Measurements from ENCODE around the gene SLC12A9.
A peak's percentile ranks its signal among the peaks of the same experiment; 100 is the strongest.

SLC12A9 gene

DNA sequence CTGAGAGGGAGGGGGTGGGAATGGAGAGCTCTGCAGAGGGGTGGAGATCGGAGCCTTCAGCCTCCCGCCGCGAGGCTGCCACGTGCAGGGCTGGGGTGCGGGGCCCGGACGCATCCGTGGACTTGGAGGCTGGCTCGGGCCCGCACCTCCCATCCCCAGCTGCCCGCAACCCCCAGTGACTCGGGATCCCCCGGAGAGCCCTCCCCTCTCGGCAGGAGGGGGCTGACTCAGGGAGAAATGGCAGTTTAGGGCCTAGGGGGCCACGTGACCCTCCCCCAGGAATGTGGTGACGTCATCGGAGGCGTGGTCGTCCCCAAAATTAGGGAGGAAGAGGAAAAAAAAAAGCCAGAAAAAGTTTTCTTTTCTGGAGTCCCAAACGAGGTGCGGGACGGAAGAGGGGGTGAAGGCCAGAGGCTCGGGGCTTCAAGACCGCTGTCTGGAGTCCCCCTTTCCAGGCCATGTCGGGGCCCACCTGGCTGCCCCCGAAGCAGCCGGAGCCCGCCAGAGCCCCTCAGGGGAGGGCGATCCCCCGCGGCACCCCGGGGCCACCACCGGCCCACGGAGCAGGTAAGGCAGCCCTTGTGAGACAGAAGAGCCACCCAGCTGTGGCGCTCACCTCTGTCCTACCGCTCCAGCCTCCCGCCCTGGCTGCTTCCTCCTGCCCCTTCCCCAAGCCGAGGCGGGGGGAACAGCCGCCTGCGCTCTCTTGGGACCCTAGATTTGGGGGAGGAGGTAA lies 14.7 kb downstream of the SLC12A9 start, which contains the start of gene TRIP6 (continued):
- TF ChIP-seq ZNF596 (tag by site-specific recombination; IDR thresholded peaks at IDR 0.05): 0 out of 2 replicates have a peak, but pooled peaks have one; percentile 39
- TF ChIP-seq, protein P1, sequence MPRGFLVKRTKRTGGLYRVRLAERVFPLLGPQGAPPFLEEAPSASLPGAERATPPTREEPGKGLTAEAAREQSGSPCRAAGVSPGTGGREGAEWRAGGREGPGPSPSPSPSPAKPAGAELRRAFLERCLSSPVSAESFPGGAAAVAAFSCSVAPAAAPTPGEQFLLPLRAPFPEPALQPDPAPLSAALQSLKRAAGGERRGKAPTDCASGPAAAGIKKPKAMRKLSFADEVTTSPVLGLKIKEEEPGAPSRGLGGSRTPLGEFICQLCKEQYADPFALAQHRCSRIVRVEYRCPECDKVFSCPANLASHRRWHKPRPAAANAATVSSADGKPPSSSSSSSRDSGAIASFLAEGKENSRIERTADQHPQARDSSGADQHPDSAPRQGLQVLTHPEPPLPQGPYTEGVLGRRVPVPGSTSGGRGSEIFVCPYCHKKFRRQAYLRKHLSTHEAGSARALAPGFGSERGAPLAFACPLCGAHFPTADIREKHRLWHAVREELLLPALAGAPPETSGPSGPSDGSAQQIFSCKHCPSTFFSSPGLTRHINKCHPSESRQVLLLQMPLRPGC (tag by site-specific recombination; IDR thresholded peaks at IDR 0.05): peak; percentile 96
- TF ChIP-seq ZNF23 (tag by site-specific recombination; IDR thresholded peaks at IDR 0.05; ENCODE audit: borderline replicate concordance): no peak
- TF ChIP-seq ZNF549 (tag by site-specific recombination; IDR thresholded peaks at IDR 0.05): no peak
- TF ChIP-seq, protein P2, sequence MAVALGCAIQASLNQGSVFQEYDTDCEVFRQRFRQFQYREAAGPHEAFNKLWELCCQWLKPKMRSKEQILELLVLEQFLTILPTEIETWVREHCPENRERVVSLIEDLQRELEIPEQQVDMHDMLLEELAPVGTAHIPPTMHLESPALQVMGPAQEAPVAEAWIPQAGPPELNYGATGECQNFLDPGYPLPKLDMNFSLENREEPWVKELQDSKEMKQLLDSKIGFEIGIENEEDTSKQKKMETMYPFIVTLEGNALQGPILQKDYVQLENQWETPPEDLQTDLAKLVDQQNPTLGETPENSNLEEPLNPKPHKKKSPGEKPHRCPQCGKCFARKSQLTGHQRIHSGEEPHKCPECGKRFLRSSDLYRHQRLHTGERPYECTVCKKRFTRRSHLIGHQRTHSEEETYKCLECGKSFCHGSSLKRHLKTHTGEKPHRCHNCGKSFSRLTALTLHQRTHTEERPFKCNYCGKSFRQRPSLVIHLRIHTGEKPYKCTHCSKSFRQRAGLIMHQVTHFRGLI (tag by site-specific recombination; IDR thresholded peaks at IDR 0.05): peak; percentile 31; the same call in 1 of the 2 replicates
- TF ChIP-seq, protein P3, sequence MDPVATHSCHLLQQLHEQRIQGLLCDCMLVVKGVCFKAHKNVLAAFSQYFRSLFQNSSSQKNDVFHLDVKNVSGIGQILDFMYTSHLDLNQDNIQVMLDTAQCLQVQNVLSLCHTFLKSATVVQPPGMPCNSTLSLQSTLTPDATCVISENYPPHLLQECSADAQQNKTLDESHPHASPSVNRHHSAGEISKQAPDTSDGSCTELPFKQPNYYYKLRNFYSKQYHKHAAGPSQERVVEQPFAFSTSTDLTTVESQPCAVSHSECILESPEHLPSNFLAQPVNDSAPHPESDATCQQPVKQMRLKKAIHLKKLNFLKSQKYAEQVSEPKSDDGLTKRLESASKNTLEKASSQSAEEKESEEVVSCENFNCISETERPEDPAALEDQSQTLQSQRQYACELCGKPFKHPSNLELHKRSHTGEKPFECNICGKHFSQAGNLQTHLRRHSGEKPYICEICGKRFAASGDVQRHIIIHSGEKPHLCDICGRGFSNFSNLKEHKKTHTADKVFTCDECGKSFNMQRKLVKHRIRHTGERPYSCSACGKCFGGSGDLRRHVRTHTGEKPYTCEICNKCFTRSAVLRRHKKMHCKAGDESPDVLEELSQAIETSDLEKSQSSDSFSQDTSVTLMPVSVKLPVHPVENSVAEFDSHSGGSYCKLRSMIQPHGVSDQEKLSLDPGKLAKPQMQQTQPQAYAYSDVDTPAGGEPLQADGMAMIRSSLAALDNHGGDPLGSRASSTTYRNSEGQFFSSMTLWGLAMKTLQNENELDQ (tag by site-specific recombination; IDR thresholded peaks at IDR 0.05; ENCODE audit: low read depth): no peak
- TF ChIP-seq, protein P4, sequence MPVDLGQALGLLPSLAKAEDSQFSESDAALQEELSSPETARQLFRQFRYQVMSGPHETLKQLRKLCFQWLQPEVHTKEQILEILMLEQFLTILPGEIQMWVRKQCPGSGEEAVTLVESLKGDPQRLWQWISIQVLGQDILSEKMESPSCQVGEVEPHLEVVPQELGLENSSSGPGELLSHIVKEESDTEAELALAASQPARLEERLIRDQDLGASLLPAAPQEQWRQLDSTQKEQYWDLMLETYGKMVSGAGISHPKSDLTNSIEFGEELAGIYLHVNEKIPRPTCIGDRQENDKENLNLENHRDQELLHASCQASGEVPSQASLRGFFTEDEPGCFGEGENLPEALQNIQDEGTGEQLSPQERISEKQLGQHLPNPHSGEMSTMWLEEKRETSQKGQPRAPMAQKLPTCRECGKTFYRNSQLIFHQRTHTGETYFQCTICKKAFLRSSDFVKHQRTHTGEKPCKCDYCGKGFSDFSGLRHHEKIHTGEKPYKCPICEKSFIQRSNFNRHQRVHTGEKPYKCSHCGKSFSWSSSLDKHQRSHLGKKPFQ (tag by site-specific recombination; IDR thresholded peaks at IDR 0.05): 0 out of 2 replicates have a peak, but pooled peaks have one; percentile 29
- no peak for TF ChIP-seq MYNN (tag by site-specific recombination; IDR thresholded peaks at IDR 0.05; ENCODE audit: borderline replicate concordance)
- TF ChIP-seq, protein P5, sequence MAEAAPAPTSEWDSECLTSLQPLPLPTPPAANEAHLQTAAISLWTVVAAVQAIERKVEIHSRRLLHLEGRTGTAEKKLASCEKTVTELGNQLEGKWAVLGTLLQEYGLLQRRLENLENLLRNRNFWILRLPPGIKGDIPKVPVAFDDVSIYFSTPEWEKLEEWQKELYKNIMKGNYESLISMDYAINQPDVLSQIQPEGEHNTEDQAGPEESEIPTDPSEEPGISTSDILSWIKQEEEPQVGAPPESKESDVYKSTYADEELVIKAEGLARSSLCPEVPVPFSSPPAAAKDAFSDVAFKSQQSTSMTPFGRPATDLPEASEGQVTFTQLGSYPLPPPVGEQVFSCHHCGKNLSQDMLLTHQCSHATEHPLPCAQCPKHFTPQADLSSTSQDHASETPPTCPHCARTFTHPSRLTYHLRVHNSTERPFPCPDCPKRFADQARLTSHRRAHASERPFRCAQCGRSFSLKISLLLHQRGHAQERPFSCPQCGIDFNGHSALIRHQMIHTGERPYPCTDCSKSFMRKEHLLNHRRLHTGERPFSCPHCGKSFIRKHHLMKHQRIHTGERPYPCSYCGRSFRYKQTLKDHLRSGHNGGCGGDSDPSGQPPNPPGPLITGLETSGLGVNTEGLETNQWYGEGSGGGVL (tag by site-specific recombination; IDR thresholded peaks at IDR 0.05): peak; percentile 95
- TF ChIP-seq, protein P6, sequence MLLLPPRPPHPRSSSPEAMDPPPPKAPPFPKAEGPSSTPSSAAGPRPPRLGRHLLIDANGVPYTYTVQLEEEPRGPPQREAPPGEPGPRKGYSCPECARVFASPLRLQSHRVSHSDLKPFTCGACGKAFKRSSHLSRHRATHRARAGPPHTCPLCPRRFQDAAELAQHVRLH (tag by site-specific recombination; IDR thresholded peaks at IDR 0.05): 0 out of 2 replicates have a peak, but pooled peaks have one; percentile 11
- TF ChIP-seq, protein P7, sequence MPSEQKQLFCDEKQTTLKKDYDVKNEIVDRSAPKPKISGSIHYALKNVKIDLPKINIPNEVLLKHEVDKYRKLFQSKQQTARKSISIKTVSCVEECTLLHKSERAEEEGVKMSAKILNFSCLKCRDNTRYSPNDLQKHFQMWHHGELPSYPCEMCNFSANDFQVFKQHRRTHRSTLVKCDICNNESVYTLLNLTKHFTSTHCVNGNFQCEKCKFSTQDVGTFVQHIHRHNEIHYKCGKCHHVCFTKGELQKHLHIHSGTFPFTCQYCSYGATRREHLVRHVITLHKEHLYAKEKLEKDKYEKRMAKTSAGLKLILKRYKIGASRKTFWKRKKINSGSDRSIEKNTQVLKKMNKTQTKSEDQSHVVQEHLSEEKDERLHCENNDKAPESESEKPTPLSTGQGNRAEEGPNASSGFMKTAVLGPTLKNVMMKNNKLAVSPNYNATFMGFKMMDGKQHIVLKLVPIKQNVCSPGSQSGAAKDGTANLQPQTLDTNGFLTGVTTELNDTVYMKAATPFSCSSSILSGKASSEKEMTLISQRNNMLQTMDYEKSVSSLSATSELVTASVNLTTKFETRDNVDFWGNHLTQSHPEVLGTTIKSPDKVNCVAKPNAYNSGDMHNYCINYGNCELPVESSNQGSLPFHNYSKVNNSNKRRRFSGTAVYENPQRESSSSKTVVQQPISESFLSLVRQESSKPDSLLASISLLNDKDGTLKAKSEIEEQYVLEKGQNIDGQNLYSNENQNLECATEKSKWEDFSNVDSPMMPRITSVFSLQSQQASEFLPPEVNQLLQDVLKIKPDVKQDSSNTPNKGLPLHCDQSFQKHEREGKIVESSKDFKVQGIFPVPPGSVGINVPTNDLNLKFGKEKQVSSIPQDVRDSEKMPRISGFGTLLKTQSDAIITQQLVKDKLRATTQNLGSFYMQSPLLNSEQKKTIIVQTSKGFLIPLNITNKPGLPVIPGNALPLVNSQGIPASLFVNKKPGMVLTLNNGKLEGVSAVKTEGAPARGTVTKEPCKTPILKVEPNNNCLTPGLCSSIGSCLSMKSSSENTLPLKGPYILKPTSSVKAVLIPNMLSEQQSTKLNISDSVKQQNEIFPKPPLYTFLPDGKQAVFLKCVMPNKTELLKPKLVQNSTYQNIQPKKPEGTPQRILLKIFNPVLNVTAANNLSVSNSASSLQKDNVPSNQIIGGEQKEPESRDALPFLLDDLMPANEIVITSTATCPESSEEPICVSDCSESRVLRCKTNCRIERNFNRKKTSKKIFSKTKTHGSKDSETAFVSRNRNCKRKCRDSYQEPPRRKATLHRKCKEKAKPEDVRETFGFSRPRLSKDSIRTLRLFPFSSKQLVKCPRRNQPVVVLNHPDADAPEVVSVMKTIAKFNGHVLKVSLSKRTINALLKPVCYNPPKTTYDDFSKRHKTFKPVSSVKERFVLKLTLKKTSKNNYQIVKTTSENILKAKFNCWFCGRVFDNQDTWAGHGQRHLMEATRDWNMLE (tag by site-specific recombination; conservative IDR thresholded peaks at IDR 0.05; ENCODE audit: low read depth): peak; percentile 48; the same call in 1 of the 2 replicates
- TF ChIP-seq GLIS1 (tag by site-specific recombination; IDR thresholded peaks at IDR 0.05): peak; percentile 100
- TF ChIP-seq, protein P8, sequence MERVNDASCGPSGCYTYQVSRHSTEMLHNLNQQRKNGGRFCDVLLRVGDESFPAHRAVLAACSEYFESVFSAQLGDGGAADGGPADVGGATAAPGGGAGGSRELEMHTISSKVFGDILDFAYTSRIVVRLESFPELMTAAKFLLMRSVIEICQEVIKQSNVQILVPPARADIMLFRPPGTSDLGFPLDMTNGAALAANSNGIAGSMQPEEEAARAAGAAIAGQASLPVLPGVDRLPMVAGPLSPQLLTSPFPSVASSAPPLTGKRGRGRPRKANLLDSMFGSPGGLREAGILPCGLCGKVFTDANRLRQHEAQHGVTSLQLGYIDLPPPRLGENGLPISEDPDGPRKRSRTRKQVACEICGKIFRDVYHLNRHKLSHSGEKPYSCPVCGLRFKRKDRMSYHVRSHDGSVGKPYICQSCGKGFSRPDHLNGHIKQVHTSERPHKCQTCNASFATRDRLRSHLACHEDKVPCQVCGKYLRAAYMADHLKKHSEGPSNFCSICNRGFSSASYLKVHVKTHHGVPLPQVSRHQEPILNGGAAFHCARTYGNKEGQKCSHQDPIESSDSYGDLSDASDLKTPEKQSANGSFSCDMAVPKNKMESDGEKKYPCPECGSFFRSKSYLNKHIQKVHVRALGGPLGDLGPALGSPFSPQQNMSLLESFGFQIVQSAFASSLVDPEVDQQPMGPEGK (tag by site-specific recombination; IDR thresholded peaks at IDR 0.05): peak; percentile 99
- TF ChIP-seq ZBTB8A (tag by site-specific recombination; IDR thresholded peaks at IDR 0.05): peak; percentile 77
- TF ChIP-seq, protein P9, sequence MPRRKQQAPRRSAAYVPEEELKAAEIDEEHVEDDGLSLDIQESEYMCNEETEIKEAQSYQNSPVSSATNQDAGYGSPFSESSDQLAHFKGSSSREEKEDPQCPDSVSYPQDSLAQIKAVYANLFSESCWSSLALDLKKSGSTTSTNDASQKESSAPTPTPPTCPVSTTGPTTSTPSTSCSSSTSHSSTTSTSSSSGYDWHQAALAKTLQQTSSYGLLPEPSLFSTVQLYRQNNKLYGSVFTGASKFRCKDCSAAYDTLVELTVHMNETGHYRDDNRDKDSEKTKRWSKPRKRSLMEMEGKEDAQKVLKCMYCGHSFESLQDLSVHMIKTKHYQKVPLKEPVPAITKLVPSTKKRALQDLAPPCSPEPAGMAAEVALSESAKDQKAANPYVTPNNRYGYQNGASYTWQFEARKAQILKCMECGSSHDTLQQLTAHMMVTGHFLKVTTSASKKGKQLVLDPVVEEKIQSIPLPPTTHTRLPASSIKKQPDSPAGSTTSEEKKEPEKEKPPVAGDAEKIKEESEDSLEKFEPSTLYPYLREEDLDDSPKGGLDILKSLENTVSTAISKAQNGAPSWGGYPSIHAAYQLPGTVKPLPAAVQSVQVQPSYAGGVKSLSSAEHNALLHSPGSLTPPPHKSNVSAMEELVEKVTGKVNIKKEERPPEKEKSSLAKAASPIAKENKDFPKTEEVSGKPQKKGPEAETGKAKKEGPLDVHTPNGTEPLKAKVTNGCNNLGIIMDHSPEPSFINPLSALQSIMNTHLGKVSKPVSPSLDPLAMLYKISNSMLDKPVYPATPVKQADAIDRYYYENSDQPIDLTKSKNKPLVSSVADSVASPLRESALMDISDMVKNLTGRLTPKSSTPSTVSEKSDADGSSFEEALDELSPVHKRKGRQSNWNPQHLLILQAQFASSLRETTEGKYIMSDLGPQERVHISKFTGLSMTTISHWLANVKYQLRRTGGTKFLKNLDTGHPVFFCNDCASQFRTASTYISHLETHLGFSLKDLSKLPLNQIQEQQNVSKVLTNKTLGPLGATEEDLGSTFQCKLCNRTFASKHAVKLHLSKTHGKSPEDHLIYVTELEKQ (tag by site-specific recombination; IDR thresholded peaks at IDR 0.05; ENCODE audit: borderline replicate concordance): peak; percentile 77; the same call in 1 of the 2 replicates
- TF ChIP-seq ZNF585B (tag by site-specific recombination; IDR thresholded peaks at IDR 0.05): no peak
